GM18505 (cell line): ENCODE measurements around the gene THAP11.
A peak's percentile ranks its signal among the peaks of the same experiment; 100 is the strongest.
"Not testable (repeated sequence)": the region's sequence is repeated elsewhere in the genome, so short reads cannot be mapped to it uniquely, and the experiment has no call there.

Source experiments
- ATAC-seq: cut with Tn5 transposase; IDR thresholded peaks from one replicate; pipeline ENCODE4 v1.9.1; 2021; ENCODE audit not compliant: unreplicated experiment
- POLR2A ChIP-seq: IDR thresholded peaks from 4 replicates; pipeline ENCODE4 v1.6.1; 2011; ENCODE audit warnings: borderline replicate concordance; ENCODE audit not compliant: insufficient read depth, insufficient read length; ENCODE audit errors: extremely low read depth

Gene THAP11

DNA sequence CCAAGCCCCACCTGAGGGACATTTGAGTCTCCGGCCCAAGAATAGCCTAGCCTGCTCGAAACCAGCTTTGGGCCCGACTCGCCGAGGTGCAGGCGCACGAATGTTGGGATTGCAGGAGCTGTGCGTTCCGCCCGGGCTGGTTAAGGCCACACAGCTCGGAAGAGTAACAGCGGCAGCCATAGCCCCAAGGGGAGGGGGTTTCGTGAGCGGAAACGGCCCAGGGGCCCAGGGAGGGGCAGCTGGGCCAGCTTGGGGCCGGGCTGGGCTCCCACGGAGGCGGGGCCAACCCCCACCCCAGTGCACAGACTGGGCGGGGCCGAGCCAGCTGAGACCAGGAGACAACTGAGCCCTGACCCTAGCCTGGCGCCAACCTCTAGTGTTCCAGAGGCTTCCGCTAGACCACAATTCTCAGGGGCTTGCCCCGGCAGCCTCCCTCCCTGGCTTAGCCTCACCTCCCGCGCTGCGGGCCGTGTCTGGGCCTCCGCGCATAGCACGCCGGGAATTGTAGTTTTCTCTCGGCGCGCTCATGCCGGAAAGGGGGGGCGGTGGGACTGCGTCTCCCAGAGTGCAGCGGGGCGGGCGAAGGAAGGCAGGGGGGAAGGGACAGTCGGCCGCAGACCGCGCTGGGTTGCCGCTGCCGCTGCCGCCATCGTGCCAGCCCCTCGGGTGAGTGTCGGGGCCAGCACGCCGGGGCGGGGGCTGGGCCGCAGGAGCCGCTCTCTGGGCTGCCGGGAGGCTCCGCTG is 4.4 kb downstream of the THAP11 start, which contains the start of gene NUTF2:
NUTF2 (plus strand) TSS at position 614 of the 744 bp plus-strand sequence. CDS start 18,198 bp downstream, outside the sequence.
- TF ChIP-seq POLR2A: peak; percentile 76

DNA sequence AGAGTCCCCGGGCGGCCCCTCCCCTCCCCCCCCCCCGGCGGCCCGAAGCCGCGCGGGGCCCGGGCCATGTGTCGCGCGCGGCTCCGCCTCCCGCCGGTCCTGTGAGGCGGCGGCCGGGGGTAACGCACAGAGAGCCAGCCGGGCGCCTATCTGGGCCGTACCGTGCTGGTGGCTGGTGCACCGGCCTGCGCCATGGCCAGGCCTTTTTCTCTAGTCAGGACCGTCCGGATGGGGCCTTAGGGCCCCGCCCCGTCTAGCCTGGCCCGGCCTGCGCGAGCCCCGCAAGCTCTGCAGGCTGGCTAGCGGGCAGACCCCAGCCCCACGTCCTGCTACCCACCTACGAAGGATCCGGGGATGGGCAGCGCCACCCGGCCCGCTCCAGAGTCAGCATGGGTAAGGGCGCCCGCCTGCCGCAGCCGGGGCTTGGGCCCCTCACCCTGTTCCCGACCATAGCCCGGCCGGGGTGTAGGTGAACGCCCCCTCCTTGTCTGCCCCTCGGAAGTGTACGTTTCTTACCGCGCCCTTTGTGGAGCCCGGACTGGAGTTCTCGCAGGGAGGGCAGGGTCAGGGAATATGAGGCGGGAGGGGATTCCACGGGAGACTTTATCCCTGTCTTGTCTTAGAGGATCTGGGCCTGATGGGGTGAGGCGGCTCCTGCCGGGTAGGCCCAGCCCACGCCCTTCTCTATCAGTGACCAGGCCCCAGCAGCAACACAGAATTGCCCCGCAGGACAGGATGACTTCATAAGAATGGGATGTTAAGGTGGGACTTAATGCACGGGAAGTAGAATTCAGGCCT is 5.1 kb downstream of the THAP11 start, which contains the start of gene CENPT:
CENPT (minus strand) TSS at position 630 of the 798 bp plus-strand sequence. CDS start 13,834 bp downstream, outside the sequence.
- peak; percentile 44 for ATAC-seq
- no peak for TF ChIP-seq POLR2A

More for the DNA sequence above, 4.4 kb downstream of the THAP11 start, which contains the start of gene NUTF2:
- peak; percentile 59 for ATAC-seq

DNA sequence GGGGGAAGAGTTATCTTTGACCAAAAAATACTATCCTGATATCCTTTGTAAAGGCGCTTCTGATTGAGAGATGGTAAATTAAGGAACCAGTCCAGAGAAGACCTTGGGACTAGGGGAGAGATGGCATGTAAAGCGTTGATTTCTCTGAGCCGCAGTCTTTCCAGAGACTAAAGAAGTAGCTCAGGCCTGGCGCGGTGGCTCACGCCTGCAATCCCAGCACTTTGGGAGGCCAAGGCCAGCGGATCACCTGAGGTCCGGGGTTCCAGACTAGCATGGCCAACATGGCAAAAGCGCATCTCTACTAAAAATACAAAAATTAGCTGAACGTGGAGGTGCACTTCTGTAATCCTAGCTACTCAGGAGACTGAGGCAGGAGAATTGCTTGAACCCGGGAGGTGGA is 6.0 kb downstream of the THAP11 start:
- no peak for TF ChIP-seq POLR2A
- no peak for ATAC-seq

DNA sequence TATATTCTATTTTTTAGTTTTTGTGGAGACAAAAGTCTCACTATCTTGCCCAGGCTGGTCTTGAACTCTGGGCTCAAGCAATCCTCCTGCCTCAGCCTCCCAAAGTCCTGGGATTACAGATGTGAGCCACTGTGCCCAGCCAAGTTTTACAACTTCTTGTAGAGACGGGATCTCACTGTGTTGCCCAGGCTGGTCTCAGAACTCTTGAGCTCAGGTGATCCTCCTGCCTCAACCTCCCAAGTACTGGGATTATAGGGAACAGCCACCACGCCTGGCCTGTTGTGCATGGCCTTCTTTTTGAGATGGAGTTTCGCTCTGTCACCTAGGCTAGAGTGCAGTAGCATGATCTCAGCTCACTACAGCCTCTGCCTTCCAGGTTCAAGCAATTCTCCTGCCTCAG is 11.6 kb downstream of the THAP11 start:
- no peak for ATAC-seq

DNA sequence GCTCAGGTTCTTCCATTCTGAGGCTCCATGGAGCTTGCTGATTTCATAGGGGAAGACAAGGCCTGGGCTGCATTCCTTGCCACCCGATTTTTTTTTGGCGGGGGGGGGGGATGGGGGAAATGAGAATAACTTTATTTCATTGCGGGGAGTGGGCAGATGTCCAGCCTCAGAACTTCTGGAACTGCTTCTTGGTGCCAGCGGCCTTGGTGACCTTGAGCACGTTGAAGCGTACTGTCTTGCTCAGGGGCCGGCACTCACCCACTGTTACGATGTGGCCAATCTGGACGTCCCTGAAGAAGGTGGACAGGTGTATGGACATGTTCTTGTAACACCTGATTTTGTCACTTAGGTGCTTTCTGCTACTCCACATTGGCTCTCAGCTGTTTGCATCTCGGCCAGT is 13.7 kb downstream of the THAP11 start:
- TF ChIP-seq POLR2A: no peak
- no peak for ATAC-seq

More for the DNA sequence above, 11.6 kb downstream of the THAP11 start:
- TF ChIP-seq POLR2A: no peak

DNA sequence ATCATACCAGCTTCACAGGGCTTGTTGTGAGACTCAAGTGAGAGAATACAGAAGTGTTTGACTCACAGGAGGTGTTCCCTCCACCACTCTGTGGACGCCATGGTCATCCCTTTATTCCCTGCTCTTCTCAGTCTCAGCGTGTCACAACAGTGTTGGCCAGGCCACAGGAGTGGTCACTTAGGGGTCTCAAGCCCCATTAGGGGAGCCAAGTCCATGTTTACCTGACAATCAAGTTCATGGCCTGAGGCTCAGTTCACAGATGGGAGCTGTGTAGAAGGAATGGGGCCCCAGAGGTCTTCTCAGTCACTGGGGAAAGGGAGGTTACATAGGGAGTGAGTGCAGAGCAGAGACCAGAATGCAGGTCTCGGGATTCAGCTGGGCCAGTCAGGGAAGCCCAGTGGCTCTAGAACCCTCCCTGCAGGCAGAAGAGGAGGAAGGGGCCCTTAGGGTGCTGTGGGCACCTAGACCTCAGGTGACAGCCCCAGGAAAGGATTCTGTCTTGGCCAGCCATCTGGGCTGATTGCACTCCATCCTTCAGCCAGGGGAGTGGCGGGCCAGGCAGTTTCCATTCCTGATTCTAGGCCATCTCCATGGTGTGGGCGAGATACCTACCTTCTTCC is 14.9 kb downstream of the THAP11 start:
- no peak for ATAC-seq
- TF ChIP-seq POLR2A: no peak

DNA sequence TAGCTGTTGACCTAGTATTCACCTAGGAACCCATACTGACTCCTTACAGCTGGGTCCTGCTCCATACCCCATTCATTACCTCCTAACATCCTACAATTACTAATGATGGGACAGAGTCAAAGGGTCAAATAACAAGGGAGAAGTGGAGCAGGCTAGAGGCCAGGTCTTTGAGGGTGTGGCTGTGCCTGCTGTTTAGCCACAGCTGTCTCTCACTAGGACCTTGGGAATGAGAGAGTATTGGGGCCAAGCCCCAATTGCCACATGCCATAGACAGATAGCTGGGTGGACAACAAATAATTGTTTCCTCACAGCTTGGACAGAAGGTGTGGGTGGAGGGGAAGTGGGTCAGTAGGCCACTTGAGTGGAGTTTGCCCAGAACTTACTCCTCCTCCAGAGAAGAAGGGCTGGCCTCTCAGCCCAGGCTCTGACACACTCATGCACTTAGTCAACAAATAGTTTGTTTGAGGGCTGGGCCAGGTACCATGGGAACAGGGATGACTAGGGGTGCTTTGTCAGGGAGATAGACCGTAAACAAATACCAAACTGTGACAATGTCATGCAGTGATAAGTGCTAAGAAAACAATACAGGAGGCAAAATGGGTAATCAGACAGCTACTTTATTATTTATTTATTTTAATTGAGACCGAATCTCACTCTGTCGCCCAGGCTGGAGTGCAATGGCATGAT is 15.6 kb downstream of the THAP11 start:
- ATAC-seq: no peak
- TF ChIP-seq POLR2A: no peak

DNA sequence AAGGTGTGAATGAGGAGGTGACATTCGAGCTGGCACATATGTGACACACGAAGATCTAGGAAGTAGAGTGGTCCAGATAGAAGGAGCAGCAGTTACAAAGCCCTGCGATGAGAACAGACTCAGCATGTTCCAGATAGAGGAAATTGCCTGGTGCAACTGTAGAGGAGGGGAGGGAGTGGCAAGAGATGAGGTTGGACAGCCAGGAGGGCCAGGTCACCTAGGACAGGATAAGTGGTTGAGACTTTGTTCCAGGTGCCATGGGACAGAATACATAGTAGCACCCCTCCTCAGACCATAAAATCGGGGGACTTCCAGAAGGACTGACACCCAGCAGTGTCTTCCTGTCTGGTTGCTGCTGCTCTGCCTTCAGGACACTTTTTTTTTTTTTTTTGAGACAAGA is 16.4 kb downstream of the THAP11 start:
- no peak for TF ChIP-seq POLR2A
- ATAC-seq: no peak

DNA sequence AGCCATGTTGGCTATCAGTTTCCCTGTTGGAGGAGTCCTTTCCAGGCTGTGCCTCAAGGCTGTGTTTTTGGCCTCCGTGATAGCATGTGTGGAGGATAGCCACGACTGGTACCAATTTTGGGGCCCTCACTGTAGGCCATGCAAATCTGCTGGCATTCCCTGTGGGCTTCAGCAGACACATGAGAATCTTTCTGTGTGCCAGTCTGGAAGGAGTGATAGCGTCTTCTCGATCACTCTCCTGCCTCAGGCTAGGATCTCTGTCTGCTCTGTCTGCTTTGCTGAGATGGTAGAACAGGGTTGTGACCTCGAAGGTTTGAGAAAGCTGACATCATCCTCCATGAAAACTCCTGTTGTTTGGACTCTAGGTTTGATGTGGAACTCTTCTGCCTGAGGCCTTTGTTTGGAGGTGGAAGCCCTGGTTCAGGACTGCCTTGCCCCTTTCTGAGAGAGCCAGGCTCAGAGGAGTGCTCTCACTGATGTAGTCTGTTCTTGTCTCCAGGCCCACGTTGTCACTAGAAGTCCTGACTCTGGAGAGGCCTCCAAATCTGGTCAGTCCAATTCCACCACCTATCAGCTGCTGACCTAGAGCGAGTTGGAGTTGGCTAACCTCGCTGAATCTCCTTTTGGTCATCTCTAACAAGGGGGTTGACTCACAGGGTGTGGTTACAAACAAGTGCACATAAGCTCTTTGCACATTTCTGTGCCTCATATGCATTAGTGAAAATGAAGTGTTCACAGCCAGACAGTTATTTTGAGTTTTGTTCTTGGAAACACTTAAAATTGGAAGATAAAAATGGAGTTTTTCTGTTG is 18.7 kb downstream of the THAP11 start:
- no peak for ATAC-seq
- TF ChIP-seq POLR2A: no peak

DNA sequence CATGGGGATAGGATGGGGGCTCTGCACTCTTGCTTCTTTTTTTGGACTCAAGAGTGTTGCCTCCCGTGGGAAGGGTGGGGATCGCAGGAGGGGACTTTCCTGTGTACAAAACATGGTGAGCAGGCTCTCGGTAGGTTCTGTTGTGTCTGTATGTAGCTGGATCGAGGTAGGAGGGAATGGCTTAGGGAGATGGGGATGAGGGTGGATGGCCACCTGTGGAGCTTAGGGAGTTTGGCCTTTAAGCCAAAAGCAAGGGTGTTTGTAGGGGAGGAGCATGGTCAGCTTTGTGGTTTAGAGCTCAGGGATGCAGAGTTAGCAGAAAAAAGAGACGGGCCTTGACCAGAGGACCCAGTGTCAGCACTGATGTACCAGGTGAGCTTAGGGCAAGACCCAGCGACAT is 19.8 kb downstream of the THAP11 start:
- ATAC-seq: no peak
- no peak for TF ChIP-seq POLR2A

DNA sequence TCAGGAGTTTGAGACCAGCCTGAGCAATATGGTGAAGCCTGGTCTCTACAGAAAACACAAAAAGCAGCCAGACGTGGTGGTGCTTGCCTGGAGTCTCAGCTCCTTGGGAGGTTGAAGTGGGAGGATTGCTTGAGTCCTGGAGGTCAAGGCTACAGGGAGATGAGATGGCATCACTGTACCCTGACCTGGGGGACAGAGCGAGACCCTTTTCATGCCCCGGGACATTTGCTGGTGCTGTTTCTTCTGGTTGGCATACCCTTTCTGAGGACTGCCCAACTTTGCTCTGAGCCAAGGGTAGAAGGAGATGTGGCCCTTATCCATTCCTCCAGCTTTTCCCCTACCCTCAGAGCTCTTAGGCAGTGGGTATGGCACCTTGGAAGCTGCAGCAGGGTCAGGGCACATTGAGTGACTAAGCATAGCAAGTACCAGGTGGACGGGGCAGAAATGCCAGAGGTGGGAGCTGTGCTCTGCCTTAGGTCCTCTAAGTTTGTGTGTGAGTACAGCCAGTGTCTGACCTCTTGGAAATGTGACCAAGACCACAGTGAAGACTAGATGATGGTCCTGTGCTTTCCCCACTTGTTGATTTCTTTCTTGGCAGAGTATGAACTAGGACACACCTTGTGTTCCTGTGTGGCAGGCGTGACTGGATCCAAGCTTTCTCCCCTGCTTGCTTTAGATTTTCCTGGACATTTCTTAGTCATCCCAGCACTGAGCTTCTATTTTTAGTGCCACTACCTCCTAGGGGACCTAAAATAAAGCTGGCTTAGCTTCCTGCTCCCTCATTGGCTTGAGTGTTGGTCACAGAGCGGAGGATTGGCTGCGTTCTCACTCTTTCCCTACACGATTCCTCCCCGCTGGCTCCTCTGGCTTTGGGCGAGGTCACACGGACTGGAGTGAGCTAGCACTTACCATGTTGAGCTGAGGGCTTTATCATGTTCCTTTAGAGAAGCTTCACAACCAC is 20.8 kb downstream of the THAP11 start:
- no peak for ATAC-seq
- TF ChIP-seq POLR2A: no peak

DNA sequence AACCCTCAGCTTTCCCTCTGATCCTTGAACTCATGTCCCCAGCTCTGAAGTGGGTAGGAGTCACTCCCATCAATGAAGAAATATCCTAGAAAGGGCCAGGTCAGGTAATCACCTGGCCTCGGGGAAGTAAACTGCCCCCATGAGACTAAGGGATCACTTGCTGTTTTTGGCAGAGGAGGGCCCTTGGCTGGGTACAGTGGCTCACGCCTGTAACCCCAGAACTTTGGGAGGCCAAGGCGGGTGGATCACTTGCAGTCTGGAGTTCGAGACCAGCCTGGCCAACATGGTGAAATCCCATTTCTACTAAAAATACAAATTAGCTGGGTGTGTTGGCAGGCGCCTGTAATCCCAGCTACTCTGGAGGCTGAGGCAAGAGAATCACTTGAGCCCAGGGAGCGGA is 21.9 kb downstream of the THAP11 start:
- ATAC-seq: not testable (repeated sequence)
